ENCODE data around the gene SLCO2A1.

- TF ChIP-seq, protein P1, sequence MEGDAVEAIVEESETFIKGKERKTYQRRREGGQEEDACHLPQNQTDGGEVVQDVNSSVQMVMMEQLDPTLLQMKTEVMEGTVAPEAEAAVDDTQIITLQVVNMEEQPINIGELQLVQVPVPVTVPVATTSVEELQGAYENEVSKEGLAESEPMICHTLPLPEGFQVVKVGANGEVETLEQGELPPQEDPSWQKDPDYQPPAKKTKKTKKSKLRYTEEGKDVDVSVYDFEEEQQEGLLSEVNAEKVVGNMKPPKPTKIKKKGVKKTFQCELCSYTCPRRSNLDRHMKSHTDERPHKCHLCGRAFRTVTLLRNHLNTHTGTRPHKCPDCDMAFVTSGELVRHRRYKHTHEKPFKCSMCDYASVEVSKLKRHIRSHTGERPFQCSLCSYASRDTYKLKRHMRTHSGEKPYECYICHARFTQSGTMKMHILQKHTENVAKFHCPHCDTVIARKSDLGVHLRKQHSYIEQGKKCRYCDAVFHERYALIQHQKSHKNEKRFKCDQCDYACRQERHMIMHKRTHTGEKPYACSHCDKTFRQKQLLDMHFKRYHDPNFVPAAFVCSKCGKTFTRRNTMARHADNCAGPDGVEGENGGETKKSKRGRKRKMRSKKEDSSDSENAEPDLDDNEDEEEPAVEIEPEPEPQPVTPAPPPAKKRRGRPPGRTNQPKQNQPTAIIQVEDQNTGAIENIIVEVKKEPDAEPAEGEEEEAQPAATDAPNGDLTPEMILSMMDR (IDR thresholded peaks at IDR 0.05) = peak; percentile 69 to 89 (median 84)
- TF ChIP-seq POLR2A (IDR thresholded peaks at IDR 0.05) = no peak
These were observed 102.1 kb downstream of the SLCO2A1 start for GRCh38 chr3:133927540-133928066.
